IPS-18c (cell line): ENCODE results near the gene USP36.
"Not testable (repeated sequence)": the region's sequence is repeated elsewhere in the genome, so short reads cannot be mapped to it uniquely, and the experiment has no call there.

Experiments
- H3K4me3 ChIP-seq: 2 replicates; pipeline ENCODE4 v1.7.0; 2013; ENCODE audit warnings: low read depth, mild to moderate bottlenecking, low read length, moderate library complexity; ENCODE audit not compliant: insufficient read depth
- H3K9me3 ChIP-seq: one replicate; pipeline ENCODE4 v1.6.1; 2013; ENCODE audit warnings: mild to moderate bottlenecking, low read length, moderate library complexity; ENCODE audit not compliant: control insufficient read depth, insufficient read depth

USP36 gene

DNA sequence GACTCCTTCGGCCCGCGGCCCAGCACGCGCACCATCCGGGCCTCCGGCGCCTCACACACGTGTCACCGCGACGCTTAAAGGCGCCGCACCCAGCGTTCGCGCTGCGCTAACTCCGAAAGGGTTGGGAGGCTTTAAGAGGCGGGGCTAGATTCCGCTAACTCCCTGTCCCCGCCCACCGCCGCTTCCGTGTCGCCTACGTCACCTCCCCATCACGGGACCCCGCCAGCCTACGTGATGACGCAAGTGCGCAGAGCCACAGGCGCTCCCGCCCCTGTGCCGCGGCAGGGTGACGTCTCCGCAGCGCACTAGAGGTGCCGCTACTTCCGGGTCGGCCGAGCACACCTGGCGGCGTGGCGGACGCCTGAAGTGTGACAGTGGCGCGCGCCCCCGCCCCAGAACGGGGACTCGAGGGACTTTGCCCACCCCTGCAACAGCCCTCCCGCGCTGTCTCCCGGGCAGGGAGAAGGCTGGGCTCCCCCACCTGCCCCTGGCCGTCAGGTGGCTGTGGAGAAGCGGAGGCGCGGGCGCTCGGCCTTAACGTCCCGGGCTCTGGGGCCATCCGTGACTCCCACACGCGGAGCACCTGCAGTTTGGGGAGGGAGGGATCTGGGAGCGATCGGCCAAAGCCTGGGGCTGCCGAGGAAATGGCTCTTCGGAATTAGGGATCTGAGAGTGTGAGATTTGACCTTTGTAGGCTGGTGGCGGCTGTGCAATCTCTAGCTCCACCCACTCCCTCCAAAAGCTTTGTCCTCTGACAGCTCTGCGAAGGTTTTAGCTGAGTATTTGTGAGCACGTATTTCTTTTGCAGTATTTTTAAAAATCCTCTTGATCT is at the start of gene USP36:
USP36 (minus strand) TSS at position 35 of the 832 bp plus-strand sequence. CDS start 4,451 bp downstream, outside the sequence.
- H3K9me3 ChIP-seq = peaks cover 2% of the 10 kb centered on the region
- peak within 1 kb of the TSS; percentile 94 for H3K4me3 ChIP-seq

- H3K9me3 ChIP-seq, H3K4me3 ChIP-seq: not testable (repeated sequence)
Measured at GRCh38 chr17:78890096-78890495, 49.5 kb upstream of the USP36 start.

GRCh38 chr17:78889531-78889930 is 48.9 kb upstream of the USP36 start:
- Histone ChIP-seq H3K4me3 (no peak overlapping the region), H3K9me3 (no peaks in the 10 kb centered on the region)

GRCh38 chr17:78888941-78889518 is 48.4 kb upstream of the USP36 start:
- H3K4me3 ChIP-seq = no peak overlapping the region
- no peaks in the 10 kb centered on the region for H3K9me3 ChIP-seq

- no peak overlapping the region for H3K4me3 ChIP-seq
- no peaks in the 10 kb centered on the region for H3K9me3 ChIP-seq
Measured at GRCh38 chr17:78886954-78887353, 46.3 kb upstream of the USP36 start.

- Histone ChIP-seq H3K9me3 (no peaks in the 10 kb centered on the region), H3K4me3 (no peak overlapping the region)
Measured at GRCh38 chr17:78885956-78886355, 45.3 kb upstream of the USP36 start.

GRCh38 chr17:78884876-78885667 is 44.5 kb upstream of the USP36 start:
- Histone ChIP-seq H3K4me3 (no peak overlapping the region), H3K9me3 (no peaks in the 10 kb centered on the region)

GRCh38 chr17:78884148-78884825 is 43.7 kb upstream of the USP36 start:
- no peaks in the 10 kb centered on the region for H3K9me3 ChIP-seq
- H3K4me3 ChIP-seq = peak overlapping the region; percentile 26; the same call in 1 of the 2 replicates

- Histone ChIP-seq H3K9me3 (no peaks in the 10 kb centered on the region), H3K4me3 (no peak overlapping the region)
Measured at GRCh38 chr17:78883533-78884131, 43.0 kb upstream of the USP36 start.

DNA sequence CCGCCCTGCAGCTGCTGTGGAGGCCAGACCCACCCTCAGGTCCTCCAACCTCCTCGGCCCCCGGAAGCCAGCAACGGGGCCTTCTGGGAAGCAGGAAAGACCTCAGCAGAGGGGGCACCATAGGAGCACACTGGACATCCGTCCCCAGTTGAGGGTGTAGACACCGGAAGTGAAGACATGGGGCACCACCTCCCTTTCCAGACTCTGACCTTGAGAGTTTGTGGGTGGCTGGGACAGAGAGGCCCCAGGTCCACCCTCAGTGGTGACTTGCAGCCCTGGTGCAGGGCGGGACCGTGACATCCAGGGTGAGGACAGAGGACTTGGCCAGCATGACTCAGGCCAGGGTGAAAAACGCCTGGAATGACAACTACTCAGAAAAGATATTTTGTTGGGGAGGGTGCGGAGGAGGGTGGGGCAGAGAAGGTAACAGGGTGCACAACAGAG is 42.5 kb upstream of the USP36 start:
- no peaks in the 10 kb centered on the region for H3K9me3 ChIP-seq
- H3K4me3 ChIP-seq = no peak overlapping the region

- H3K4me3 ChIP-seq = no peak overlapping the region
- no peaks in the 10 kb centered on the region for H3K9me3 ChIP-seq
Measured at GRCh38 chr17:78882540-78883088, 42.0 kb upstream of the USP36 start.

DNA sequence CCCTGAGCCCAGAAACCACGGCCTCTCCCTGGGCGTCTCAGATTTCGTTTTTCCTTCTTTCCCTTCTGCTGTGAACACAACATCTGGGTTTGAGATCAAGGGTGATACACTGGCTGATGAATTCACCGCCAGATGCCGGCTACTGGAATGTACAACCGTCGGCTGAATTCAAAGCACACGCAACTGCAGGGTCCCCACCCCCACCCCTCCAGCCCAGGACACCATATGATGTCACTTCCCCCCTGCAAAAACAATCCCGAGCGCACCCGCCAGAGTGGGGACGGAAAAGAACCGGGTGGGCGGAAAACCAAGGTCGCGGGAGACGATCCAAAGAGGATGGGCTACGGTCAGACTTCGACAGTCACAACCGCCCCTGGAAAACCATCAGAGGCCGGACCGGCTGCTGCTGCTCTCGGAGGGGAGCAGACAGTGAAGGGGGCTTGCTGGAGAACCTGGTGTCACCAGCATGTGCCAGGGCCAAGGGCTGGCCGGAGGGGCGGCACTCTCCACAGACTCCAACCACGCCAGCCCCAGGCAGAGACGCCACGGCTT is 39.1 kb upstream of the USP36 start:
- Histone ChIP-seq H3K4me3 (no peak overlapping the region), H3K9me3 (no peaks in the 10 kb centered on the region)

GRCh38 chr17:78878871-78879527 is 38.4 kb upstream of the USP36 start:
- Histone ChIP-seq H3K9me3 (no peaks in the 10 kb centered on the region), H3K4me3 (no peak overlapping the region)

GRCh38 chr17:78878261-78878660 is 37.6 kb upstream of the USP36 start:
- H3K4me3 ChIP-seq = no peak overlapping the region
- no peaks in the 10 kb centered on the region for H3K9me3 ChIP-seq

- not testable (repeated sequence) for H3K4me3 ChIP-seq, H3K9me3 ChIP-seq
Measured at GRCh38 chr17:78876954-78877517, 36.4 kb upstream of the USP36 start.
